Fibroblast of pulmonary artery (primary cell): ENCODE measurements around the gene BLTP3A.
"Not testable (repeated sequence)": the region's sequence is repeated elsewhere in the genome, so short reads cannot be mapped to it uniquely, and the experiment has no call there.

Source experiments
- DNase-seq: peaks from one replicate; pipeline ENCODE4 v3.0.0-alpha.2; 2010; ENCODE audit warnings: low read depth
- H3K4me3 ChIP-seq: replicated peaks from 2 replicates; pipeline ENCODE4 v1.5.1; 2011; ENCODE audit warnings: low read depth, mild to moderate bottlenecking, control low read depth, low read length, moderate library complexity
- TF ChIP-seq, protein P1 (sequence below): IDR thresholded peaks from 2 replicates; pipeline ENCODE4 v1.5.1; 2011; ENCODE audit warnings: mild to moderate bottlenecking, control low read depth, low read length, inconsistent platforms; ENCODE audit errors: missing control alignments

BLTP3A gene

DNA sequence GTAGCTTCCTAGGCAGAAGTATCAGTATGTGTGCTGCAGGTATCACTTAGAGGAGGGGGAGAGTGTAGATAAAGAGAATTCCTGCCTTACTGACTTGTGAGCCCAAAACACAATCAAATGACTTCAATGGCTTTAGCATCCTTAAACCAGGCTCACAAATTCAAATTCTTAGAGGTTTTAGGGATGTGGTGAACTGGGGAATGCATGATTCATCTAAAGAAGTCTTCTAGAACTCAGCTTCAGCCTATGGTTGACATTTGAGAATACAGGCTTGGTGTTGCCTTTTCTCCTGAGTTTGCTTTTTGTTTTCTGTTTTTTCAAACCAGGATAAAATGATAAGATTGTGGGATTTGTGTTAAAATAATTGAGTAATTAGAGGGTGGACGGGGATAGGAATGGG is 20.2 kb upstream of the BLTP3A start:
- no peak overlapping the region for H3K4me3 ChIP-seq
- peak; percentile 34 for DNase-seq
- TF ChIP-seq, protein P1, sequence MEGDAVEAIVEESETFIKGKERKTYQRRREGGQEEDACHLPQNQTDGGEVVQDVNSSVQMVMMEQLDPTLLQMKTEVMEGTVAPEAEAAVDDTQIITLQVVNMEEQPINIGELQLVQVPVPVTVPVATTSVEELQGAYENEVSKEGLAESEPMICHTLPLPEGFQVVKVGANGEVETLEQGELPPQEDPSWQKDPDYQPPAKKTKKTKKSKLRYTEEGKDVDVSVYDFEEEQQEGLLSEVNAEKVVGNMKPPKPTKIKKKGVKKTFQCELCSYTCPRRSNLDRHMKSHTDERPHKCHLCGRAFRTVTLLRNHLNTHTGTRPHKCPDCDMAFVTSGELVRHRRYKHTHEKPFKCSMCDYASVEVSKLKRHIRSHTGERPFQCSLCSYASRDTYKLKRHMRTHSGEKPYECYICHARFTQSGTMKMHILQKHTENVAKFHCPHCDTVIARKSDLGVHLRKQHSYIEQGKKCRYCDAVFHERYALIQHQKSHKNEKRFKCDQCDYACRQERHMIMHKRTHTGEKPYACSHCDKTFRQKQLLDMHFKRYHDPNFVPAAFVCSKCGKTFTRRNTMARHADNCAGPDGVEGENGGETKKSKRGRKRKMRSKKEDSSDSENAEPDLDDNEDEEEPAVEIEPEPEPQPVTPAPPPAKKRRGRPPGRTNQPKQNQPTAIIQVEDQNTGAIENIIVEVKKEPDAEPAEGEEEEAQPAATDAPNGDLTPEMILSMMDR: no peak

DNA sequence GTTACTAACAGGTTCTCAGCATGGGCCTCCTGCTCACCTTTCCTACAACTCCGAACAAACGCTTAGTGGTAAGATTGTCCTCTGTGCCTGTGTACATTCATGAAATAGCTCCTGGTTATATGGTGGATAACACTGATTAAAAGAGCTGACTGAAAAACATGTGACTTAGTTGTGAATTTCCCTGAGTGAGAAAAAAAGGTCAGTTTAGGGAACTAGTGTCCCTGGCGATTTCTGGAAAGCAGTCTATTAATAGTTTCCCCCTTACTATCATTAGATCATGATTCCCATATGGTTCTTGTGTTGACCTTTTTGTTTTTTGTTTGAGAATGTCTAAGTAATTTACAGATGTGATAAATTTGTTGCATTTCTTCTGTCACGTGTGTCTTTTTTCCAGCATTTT is 18.9 kb upstream of the BLTP3A start:
- TF ChIP-seq, protein P1: no peak
- H3K4me3 ChIP-seq: no peak overlapping the region
- no peak for DNase-seq

DNA sequence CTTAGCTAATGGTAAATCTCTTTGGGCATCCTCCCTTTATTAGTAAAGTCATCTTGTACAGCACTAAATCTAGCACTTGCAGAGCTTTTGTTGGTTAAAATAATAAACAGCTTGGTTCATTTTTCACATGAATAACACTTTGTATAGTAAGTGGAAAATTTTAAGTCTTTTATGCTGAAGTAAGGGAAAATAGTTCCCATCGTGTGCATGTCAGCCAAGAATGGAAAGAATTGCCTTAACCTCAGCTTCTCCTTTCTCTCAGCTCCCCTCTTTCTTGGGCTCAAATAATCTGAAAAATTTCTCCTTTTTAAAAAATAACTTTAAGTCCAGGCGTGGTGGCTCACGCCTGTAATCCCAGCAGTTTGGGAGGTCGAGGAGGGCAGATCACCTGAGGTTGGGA is 18.0 kb upstream of the BLTP3A start:
- TF ChIP-seq, protein P1: no peak
- DNase-seq: no peak
- H3K4me3 ChIP-seq: no peak overlapping the region

DNA sequence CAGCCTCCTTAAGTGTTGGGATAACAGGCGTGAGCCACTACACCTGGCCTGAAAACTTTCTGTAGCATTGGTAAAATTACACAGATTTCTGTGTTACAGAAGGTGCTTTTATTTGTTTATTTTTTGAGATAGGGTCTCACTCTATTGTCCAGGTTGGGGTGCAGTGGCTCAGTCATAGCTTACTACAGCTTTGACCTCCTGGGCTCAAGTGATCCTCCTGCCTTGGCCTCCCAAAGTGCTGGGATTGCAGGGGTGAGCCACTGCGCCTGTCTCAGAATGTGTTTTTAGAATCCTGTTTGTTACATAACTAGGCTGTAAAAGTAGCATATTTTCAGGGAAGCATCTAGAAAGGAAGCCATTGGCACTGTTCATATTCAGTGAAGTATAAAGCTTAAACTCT is 16.9 kb upstream of the BLTP3A start:
- TF ChIP-seq, protein P1: no peak
- no peak overlapping the region for H3K4me3 ChIP-seq
- DNase-seq: no peak

DNA sequence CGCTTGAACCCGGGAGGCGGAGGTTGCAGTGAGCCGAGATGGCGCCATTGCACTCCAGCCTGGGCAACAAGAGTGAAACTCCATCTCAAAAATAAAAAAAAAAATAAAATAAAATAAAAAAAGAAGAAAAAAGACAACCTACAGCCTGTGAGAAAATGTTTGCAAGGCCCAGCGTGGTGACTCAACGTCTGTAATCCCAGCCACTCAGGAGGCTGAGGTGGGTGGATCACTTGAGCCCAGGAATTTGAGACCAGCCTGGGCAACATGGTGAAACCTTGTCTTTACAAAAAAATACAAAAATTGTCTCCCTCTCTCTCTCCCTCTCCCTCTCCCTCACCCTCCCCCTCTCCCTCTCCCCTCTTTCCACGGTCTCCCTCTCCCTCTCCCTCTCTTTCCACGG is 6.5 kb upstream of the BLTP3A start:
- not testable (repeated sequence) for DNase-seq, H3K4me3 ChIP-seq

DNA sequence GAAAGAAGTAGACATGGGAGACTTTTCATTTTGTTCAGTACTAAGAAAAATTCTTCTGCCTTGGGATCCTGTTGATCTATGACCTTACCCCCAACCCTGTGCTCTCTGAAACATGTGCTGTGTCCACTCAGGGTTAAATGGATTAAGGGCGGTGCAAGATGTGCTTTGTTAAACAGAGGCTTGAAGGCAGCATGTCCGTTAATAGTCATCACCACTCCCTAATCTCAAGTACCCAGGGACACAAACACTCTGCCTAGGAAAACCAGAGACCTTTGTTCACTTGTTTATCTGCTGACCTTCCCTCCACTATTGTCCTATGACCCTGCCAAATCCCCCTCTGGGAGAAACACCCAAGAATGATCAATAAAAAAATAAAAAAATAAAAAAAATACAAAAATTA is 4.7 kb upstream of the BLTP3A start:
- DNase-seq, H3K4me3 ChIP-seq: not testable (repeated sequence)

DNA sequence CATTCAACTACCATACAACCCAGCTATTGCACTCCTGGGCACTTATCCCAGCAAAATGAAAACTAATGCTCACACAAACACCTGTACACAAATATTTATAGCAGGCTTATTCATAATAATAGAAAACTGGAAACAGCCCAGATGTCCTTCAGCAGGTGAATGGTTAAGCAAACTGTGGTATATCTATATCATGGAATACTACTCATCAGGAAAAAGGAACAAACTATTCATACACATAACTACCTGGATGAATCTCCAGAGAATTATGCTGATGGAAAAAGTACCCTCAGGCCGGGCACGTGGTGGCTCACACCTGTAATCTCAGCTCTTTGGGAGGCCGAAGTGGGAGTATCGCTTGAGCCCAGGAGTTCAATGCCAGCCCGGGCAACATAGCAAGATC is 3.8 kb upstream of the BLTP3A start:
- no peak for DNase-seq
- H3K4me3 ChIP-seq: no peak overlapping the region
- TF ChIP-seq, protein P1: no peak

DNA sequence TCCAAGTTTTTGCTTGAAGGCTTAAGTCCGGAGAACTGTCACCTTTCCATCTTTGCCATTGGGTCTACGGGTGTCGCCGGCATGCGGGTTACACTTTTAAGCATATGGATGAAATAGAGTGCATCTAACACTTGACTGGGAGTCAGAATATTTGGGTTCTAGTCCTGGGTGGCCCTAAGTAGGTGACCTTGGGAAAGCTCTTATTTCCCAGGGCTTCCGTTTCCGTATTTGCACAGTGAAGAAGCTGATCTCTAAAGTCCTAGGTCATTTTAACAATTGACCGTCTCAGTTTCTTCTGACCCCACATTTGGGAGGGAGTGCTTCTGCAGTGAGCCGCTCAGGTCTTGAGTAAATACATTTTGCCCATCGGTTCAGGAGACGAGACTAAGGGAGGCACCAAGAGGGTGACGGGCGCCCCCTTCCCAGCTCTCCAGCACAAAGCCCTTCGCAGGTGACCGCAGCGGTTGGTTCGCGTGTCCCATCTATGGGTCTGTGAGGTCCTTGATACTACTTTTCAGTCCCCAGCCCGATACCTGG is 651 bp upstream of the BLTP3A start:
- TF ChIP-seq, protein P1: no peak
- peak; percentile 21 for DNase-seq
- H3K4me3 ChIP-seq: peak overlapping the region; percentile 79
